Sigmoid colon (tissue), 4 donors: ENCODE measurements around the gene ZBTB7C.

Experiments used
- EP300 ChIP-seq, 4 donors: sonication (generic); formaldehyde crosslinking; IDR thresholded peaks; one replicate each; pipeline ENCODE4 v1.6.1; 2017; ENCODE audit warnings: antibody characterized with exemption in 4 of 4
- POLR2A ChIP-seq, 2 donors: fragments of 450-650 bp; IDR thresholded peaks; one replicate each; pipeline ENCODE4 v1.6.1; 2016; ENCODE audit warnings: antibody characterized with exemption in 2 of 2, mild to moderate bottlenecking in 2 of 2, moderate library complexity in 2 of 2
- POLR2AphosphoS5 ChIP-seq, 4 donors: sonication (generic); formaldehyde crosslinking; IDR thresholded peaks; one replicate each; pipeline ENCODE4 v1.6.1; 2017; ENCODE audit warnings: antibody characterized with exemption in 4 of 4
- TF ChIP-seq, protein P1 (sequence below), 4 experiments: fragments of 450-650 bp in 3 of 4; fragments of 200-600 bp in 1 of 4; IDR thresholded peaks; one replicate each; pipeline ENCODE4 v1.5.1; 2016 to 2019; ENCODE audit warnings: antibody characterized with exemption in 4 of 4, mild to moderate bottlenecking in 3 of 4, moderate library complexity in 2 of 4

DNA sequence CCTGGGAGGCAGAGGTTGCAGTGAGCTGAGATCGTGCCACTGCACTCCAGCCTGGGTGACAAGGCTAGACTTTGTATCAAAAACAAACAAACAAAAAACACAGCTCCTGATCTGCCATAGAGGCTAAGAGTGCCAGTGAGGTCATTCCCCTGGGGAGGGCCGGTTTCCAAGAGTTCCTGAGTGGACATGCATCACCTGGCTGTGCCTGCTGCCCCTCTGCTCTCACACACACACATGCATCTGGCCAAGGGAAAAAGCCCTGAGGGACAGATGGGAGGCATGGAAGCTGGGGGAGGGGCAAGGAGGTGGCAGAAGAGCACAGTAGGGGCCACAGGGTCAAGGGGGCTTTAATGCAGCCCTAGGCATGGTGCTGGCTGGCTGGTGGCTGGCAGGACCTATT is 60.4 kb downstream of the ZBTB7C start:
- TF ChIP-seq POLR2AphosphoS5 (IDR thresholded peaks at IDR 0.05), result no peak
- TF ChIP-seq, protein P1, sequence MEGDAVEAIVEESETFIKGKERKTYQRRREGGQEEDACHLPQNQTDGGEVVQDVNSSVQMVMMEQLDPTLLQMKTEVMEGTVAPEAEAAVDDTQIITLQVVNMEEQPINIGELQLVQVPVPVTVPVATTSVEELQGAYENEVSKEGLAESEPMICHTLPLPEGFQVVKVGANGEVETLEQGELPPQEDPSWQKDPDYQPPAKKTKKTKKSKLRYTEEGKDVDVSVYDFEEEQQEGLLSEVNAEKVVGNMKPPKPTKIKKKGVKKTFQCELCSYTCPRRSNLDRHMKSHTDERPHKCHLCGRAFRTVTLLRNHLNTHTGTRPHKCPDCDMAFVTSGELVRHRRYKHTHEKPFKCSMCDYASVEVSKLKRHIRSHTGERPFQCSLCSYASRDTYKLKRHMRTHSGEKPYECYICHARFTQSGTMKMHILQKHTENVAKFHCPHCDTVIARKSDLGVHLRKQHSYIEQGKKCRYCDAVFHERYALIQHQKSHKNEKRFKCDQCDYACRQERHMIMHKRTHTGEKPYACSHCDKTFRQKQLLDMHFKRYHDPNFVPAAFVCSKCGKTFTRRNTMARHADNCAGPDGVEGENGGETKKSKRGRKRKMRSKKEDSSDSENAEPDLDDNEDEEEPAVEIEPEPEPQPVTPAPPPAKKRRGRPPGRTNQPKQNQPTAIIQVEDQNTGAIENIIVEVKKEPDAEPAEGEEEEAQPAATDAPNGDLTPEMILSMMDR (IDR thresholded peaks at IDR 0.05), result no peak
- TF ChIP-seq EP300 (IDR thresholded peaks at IDR 0.05), result no peak
- no peak for TF ChIP-seq POLR2A (IDR thresholded peaks at IDR 0.05)
